Fibroblast of lung (primary cell): ENCODE results near the gene CAMSAP3. TPM values are rescaled to one million over a fixed set of nuclear protein-coding genes. Genes with fewer than 3 reads are reported as not detected.

Source experiments
- DNase-seq, 2 donors: peaks; one replicate each; pipeline versions ENCODE4 v3.0.0 to v3.0.0-alpha.2; 2010; ENCODE audit warnings: low read depth in 2 of 2
- H2AFZ ChIP-seq: 2 replicates; pipeline ENCODE4 v1.5.1; 2012; ENCODE audit warnings: low read length, control low read depth, inconsistent platforms
- H3K27ac ChIP-seq: 2 replicates; pipeline ENCODE4 v1.5.1; 2011; ENCODE audit warnings: low read length, control low read depth; ENCODE audit not compliant: insufficient read depth
- H3K27me3 ChIP-seq: 2 replicates; pipeline ENCODE4 v1.5.1; 2011; ENCODE audit warnings: mild to moderate bottlenecking, low read length; ENCODE audit not compliant: control insufficient read depth, insufficient read depth
- H3K36me3 ChIP-seq: 2 replicates; pipeline ENCODE4 v1.5.1; 2011; ENCODE audit warnings: low read length; ENCODE audit not compliant: control insufficient read depth, insufficient read depth
- H3K4me1 ChIP-seq: 2 replicates; pipeline ENCODE4 v1.5.1; 2011; ENCODE audit warnings: low read length; ENCODE audit not compliant: control insufficient read depth, insufficient read depth; ENCODE audit errors: extremely low read depth
- H3K4me2 ChIP-seq: 2 replicates; pipeline ENCODE4 v1.5.1; 2011; ENCODE audit warnings: low read length, control low read depth; ENCODE audit not compliant: insufficient read depth; ENCODE audit errors: extremely low read depth
- H3K4me3 ChIP-seq, 4 experiments: fragments of 200-600 bp in 1 of 4; sonication (generic) in 1 of 4; replicated peaks in 1 of 4; 2 replicates each; pipeline ENCODE4 v1.5.1; 2011 to 2016; ENCODE audit warnings: low read length in 4 of 4, low read depth in 3 of 4, mild to moderate bottlenecking in 3 of 4, control low read depth in 2 of 4, inconsistent platforms in 1 of 4, mixed read lengths in 1 of 4; ENCODE audit not compliant: insufficient read depth in 1 of 4; ENCODE audit errors: control extremely low read depth in 1 of 4
- H3K79me2 ChIP-seq: 2 replicates; pipeline ENCODE4 v1.5.1; 2012; ENCODE audit warnings: mild to moderate bottlenecking, low read length, inconsistent platforms; ENCODE audit not compliant: control insufficient read depth, insufficient read depth
- H3K9ac ChIP-seq: 2 replicates; pipeline ENCODE4 v1.5.1; 2011; ENCODE audit warnings: mild to moderate bottlenecking, low read length, control low read depth; ENCODE audit not compliant: insufficient read depth
- H3K9me3 ChIP-seq: 2 replicates; pipeline ENCODE4 v1.5.1; 2012; ENCODE audit warnings: low read depth, low read length; ENCODE audit not compliant: control insufficient read depth, insufficient read depth
- H4K20me1 ChIP-seq: 2 replicates; pipeline ENCODE4 v1.5.1; 2011; ENCODE audit warnings: low read length; ENCODE audit not compliant: control insufficient read depth, insufficient read depth; ENCODE audit errors: extremely low read depth
- EZH2 ChIP-seq: IDR thresholded peaks from 2 replicates; pipeline ENCODE4 v1.5.1; 2012; ENCODE audit warnings: low read length, control low read depth, mild to moderate bottlenecking; ENCODE audit errors: missing control alignments
- polyA plus RNA-seq, 2 donors: library from polyadenylated mRNA; depleted of rRNA in 1 of 2; stranded (reverse) in 1 of 2; unstranded in 1 of 2; fragments of >200 nt; gene quantifications; 2 replicates each; pipeline ENCODE4 v1.2.1, GENCODE V29; 2011 to 2012; ENCODE audit warnings: missing spikeins in 1 of 2
- total RNA-seq: library from RNA; depleted of rRNA; stranded (reverse); fragments of >200 nt; gene quantifications from 2 replicates; pipeline ENCODE4 v1.2.1, GENCODE V29; 2014
- TF ChIP-seq, protein P1 (sequence below), 2 donors: IDR thresholded peaks in 1 of 2; conservative IDR thresholded peaks in 1 of 2; 1 replicate in 1 of 2; 2 replicates in 1 of 2; pipeline ENCODE4 v1.5.1; 2011 to 2012; ENCODE audit warnings: low read length in 2 of 2, control low read depth in 1 of 2, inconsistent platforms in 1 of 2, low read depth in 1 of 2, mild to moderate bottlenecking in 1 of 2

Gene CAMSAP3
- total and polyA plus RNA-seq, 2 donors (not counting 1 experiment from before 2014, with no cell fraction given), result not detected

DNA sequence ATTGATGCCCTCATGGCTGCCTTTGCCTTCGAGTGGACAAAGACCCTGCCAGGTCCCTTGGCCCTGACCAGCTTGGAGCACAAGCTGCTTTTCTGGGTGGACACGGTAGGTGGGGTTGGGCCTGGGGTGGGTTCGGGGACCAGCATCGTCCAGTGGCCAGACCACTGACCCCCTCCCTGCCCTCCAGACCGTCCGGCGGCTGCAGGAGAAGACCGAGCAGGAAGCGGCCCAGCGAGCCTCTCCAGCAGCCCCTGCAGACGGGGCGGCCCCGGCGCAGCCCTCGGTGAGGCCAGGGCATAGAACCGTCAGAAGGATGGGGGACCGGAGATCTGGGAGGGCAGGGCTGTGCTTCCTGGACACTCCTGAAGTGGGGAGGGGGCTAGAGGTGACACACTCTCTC lies 10.6 kb downstream of the CAMSAP3 start:
- no peaks in the 10 kb centered on the region for H3K79me2 ChIP-seq
- H3K27me3 ChIP-seq, result no peaks in the 10 kb centered on the region
- H2AFZ ChIP-seq, result no peak overlapping the region
- no peak for DNase-seq
- no peaks in the 10 kb centered on the region for H3K36me3 ChIP-seq
- H3K27ac ChIP-seq, result no peak overlapping the region
- no peaks in the 10 kb centered on the region for H4K20me1 ChIP-seq
- H3K9ac ChIP-seq, result no peak overlapping the region
- TF ChIP-seq, protein P1, sequence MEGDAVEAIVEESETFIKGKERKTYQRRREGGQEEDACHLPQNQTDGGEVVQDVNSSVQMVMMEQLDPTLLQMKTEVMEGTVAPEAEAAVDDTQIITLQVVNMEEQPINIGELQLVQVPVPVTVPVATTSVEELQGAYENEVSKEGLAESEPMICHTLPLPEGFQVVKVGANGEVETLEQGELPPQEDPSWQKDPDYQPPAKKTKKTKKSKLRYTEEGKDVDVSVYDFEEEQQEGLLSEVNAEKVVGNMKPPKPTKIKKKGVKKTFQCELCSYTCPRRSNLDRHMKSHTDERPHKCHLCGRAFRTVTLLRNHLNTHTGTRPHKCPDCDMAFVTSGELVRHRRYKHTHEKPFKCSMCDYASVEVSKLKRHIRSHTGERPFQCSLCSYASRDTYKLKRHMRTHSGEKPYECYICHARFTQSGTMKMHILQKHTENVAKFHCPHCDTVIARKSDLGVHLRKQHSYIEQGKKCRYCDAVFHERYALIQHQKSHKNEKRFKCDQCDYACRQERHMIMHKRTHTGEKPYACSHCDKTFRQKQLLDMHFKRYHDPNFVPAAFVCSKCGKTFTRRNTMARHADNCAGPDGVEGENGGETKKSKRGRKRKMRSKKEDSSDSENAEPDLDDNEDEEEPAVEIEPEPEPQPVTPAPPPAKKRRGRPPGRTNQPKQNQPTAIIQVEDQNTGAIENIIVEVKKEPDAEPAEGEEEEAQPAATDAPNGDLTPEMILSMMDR (conservative IDR thresholded peaks at IDR 0.05 in 1 of 2, IDR thresholded peaks at IDR 0.05 in 1 of 2; ENCODE audit: low read depth in 1 of 2, low read length in 2 of 2), result no peak
- TF ChIP-seq EZH2, result no peak
- no peaks in the 10 kb centered on the region for H3K9me3 ChIP-seq
- no peak overlapping the region for H3K4me2 ChIP-seq
- no peaks in the 10 kb centered on the region for H3K4me1 ChIP-seq
- H3K4me3 ChIP-seq, result no peak overlapping the region

DNA sequence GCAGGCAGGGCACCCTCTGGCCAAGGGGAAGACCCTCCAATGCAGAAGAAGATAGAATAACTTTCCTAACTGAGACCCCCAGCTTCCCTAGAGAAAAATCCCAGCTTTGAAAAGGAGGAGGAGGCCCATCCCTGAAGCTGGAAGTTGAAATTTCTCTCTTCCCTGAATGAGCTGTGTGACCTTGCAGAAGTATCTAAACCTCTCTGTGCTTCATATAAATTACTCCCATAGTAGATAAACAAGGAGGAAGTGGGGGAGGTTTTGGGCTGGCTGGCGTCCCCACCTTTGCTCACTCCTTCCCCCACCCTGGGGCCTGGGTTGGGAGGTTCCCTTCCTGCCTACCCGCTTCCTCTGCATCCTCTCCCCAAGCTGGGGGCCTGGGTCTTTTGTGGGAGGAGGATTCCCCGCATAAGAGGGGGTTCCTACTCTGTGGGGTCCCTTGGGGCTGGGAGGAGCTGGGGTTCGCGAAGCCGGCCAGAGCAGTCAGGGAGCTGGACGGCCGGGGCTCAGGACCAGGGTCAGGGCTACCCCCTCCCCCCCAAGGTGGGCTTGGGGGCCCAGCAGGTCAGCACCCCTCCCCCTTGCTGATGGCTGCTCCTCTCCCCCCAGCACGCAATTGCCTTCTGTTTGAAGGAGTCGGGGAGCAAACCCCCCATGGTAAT lies 11.7 kb downstream of the CAMSAP3 start:
- H3K9ac ChIP-seq, result no peak overlapping the region
- TF ChIP-seq, protein P1 (conservative IDR thresholded peaks at IDR 0.05 in 1 of 2, IDR thresholded peaks at IDR 0.05 in 1 of 2; ENCODE audit: low read depth in 1 of 2, low read length in 2 of 2), result no peak
- no peak for TF ChIP-seq EZH2
- no peaks in the 10 kb centered on the region for H3K9me3 ChIP-seq
- no peak overlapping the region for H3K4me3 ChIP-seq
- H3K27me3 ChIP-seq, result no peaks in the 10 kb centered on the region
- H3K79me2 ChIP-seq, result no peaks in the 10 kb centered on the region
- no peak for DNase-seq
- H3K4me1 ChIP-seq, result no peaks in the 10 kb centered on the region
- no peaks in the 10 kb centered on the region for H3K36me3 ChIP-seq
- no peak overlapping the region for H3K27ac ChIP-seq
- H3K4me2 ChIP-seq, result no peak overlapping the region
- H2AFZ ChIP-seq, result no peak overlapping the region
- H4K20me1 ChIP-seq, result no peaks in the 10 kb centered on the region

DNA sequence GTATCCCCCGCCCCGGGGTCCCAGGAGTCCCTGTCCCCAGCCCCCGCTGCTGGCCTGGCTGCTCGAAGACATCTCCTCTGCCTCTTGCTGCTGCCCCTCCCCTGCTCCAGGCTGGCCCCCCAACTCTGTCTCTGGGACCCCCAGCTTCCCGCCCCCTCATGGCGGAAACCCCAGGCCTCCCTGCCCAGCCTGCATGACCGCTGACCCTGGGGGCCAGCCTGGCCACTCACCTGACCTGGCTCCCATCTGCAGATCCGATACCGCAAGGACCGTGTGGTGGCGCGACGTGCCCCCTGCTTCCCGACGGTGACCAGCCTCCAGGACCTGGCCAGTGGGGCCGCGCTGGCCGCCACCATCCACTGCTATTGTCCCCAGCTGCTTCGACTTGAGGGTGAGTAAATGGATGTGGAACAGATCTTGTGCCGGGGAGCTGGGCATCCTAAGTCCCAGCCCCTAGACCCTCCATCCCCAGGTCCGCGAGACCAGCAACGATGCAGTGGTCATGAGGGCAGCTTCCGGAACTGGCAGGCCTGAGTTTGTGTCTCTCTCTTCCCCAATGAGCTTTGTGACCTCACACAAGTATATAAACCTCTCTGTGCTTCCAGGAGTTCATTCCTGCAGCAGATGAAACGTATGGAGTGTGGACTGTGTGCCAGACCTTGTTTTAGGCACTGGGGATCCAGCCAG lies 12.4 kb downstream of the CAMSAP3 start:
- Histone ChIP-seq H3K79me2 (no peaks in the 10 kb centered on the region), H3K4me2 (no peak overlapping the region), H3K4me3 (no peak overlapping the region), H3K9ac (no peak overlapping the region), H3K9me3 (no peaks in the 10 kb centered on the region), H3K36me3 (no peaks in the 10 kb centered on the region), H4K20me1 (no peaks in the 10 kb centered on the region), H3K4me1 (no peaks in the 10 kb centered on the region), H3K27me3 (no peaks in the 10 kb centered on the region), H3K27ac (no peak overlapping the region), H2AFZ (no peak overlapping the region)
- TF ChIP-seq EZH2, result no peak
- TF ChIP-seq, protein P1 (conservative IDR thresholded peaks at IDR 0.05 in 1 of 2, IDR thresholded peaks at IDR 0.05 in 1 of 2; ENCODE audit: low read depth in 1 of 2, low read length in 2 of 2), result no peak
- DNase-seq, result no peak
